Right lobe of liver (tissue), 6 donors: ENCODE results near the gene ALPI. TPM values are rescaled to one million over a fixed set of nuclear protein-coding genes. Genes with fewer than 3 reads are reported as not detected.
A peak's percentile ranks its signal among the peaks of the same experiment; 100 is the strongest.

ENCODE experiments used
- ATAC-seq, 4 donors: fragments of 200-7000 bp; cut with Tn5 transposase; one replicate each; pipeline ENCODE4 v1.9.1; 2020; ENCODE audit warnings: mild to moderate bottlenecking in 4 of 4, moderate library complexity in 4 of 4
- DNase-seq, 3 donors: peaks; one replicate each; pipeline ENCODE4 v3.0.0-alpha.2; 2020
- H3K27ac ChIP-seq, 3 donors: fragments of 200-600 bp; one replicate each; pipeline ENCODE4 v1.8.0; 2022
- H3K27me3 ChIP-seq, 2 donors: fragments of 200-600 bp; one replicate each; pipeline ENCODE4 v1.8.0; 2022
- H3K36me3 ChIP-seq, 4 donors: fragments of 200-600 bp; sonication (generic) in 1 of 4; one replicate each; pipeline versions ENCODE4 v1.5.1 to v1.8.0; 2017 to 2022; ENCODE audit warnings: control low read depth in 1 of 4
- H3K4me1 ChIP-seq, 4 donors: fragments of 200-600 bp; sonication (generic) in 1 of 4; one replicate each; pipeline versions ENCODE4 v1.5.1 to v1.8.0; 2017 to 2022; ENCODE audit warnings: control low read depth in 1 of 4
- H3K4me3 ChIP-seq, 3 donors: fragments of 200-600 bp; one replicate each; pipeline ENCODE4 v1.8.0; 2022
- H3K9me3 ChIP-seq, 4 donors: fragments of 200-600 bp; sonication (generic) in 1 of 4; one replicate each; pipeline versions ENCODE4 v1.5.1 to v1.8.0; 2017 to 2022; ENCODE audit warnings: control low read depth in 1 of 4
- CTCF ChIP-seq, 4 donors: fragments of 200-600 bp in 3 of 4; fragments of 450-650 bp in 1 of 4; IDR thresholded peaks; one replicate each; pipeline versions ENCODE4 v1.5.1 to v1.8.0; 2016 to 2022; ENCODE audit warnings: antibody characterized with exemption in 4 of 4, mild to moderate bottlenecking in 2 of 4
- POLR2A ChIP-seq: fragments of 450-650 bp; IDR thresholded peaks from one replicate; pipeline ENCODE4 v1.6.1; 2017; ENCODE audit warnings: antibody characterized with exemption, mild to moderate bottlenecking
- WGBS: methylation state at CpG from one replicate; pipeline ENCODE4 v1.1.6; 2018; ENCODE audit warnings: low coverage, low lambda C conversion rate; ENCODE audit not compliant: insufficient coverage; ENCODE audit errors: missing lambda C conversion rate; 5-methylcytosine and 5-hydroxymethylcytosine counted together
- intact Hi-C, 2 donors: fragments of 100-400 bp; cut with DNase I; formaldehyde crosslinking; loops; one replicate each; pipeline versions ENCODE4 v1.11.2 to v1.14.1; 2022
- total RNA-seq, 6 experiments: library from RNA; depleted of rRNA in 2 of 6; stranded (reverse); fragments of >200 nt in 2 of 6; fragmentation: NEBNext Ultra II Directional in 3 of 6; extraction: Animal tissue kit (Norgen Biotek cat#: 25700) in 3 of 6; gene quantifications; one replicate each; pipeline versions ENCODE4 v1.1.0 to v1.2.4, GENCODE V29; 2016 to 2023
- donor health status: DM: no; HTN: yes; CAD: no.
- donor health status: DM: no; HTN: no; CAD: no.
- donor health status: DM: no; HTN: no; CAD: no.
- donor health status: DM: no; HTN: yes; CAD: no.
- donor health status: DM: no; HTN: yes; CAD: no.

Gene ALPI
- total RNA-seq, 6 experiments from 2014 or later: 0.19 to 0.25 TPM; not detected in 4

- no peak overlapping the region for H3K27ac ChIP-seq
- intact Hi-C loops: no loop called here
- no peaks in the 10 kb centered on the region for H3K9me3 ChIP-seq
- peaks cover 0 to 16% of the 10 kb centered on the region in 2 donors for H3K27me3 ChIP-seq
- H3K4me1 ChIP-seq: peaks cover 0 to 8% (median 0%) of the 10 kb centered on the region in 4 donors
- ATAC-seq (no peak), DNase-seq (peak in 1 of 3 donors; percentile 17)
- H3K4me3 ChIP-seq: no peak overlapping the region
- WGBS: 4% methylated on average over 25 of the region's 111 CpGs
- H3K36me3 ChIP-seq: no peaks in the 10 kb centered on the region
- no peak for TF ChIP-seq POLR2A
- TF ChIP-seq CTCF (IDR thresholded peaks at IDR 0.05): no peak
These were observed 30.0 kb downstream of the ALPI start for GRCh38 chr2:232485757-232486557.

GRCh38 chr2:232486558-232487384 lies 30.8 kb downstream of the ALPI start:
- no peak for ATAC-seq
- no peaks in the 10 kb centered on the region for H3K9me3 ChIP-seq
- WGBS: 5% methylated on average over 4 of the region's 74 CpGs

GRCh38 chr2:232487385-232488096 lies 31.6 kb downstream of the ALPI start, which contains the start of gene ECEL1:
TSS of gene ECEL1 (minus strand) at chr2:232487834. CDS start at chr2:232486653, 1,181 bp downstream.
- Histone ChIP-seq H3K4me3 (no peak within 1 kb of the TSS), H3K9me3 (no peaks in the 10 kb centered on the region), H3K36me3 (no peaks in the 10 kb centered on the region), H3K4me1 (peaks cover 0 to 8% (median 0%) of the 10 kb centered on the region in 4 donors), H3K27me3 (peaks cover 0 to 16% of the 10 kb centered on the region in 2 donors), H3K27ac (no peak within 1 kb of the TSS)
- TF ChIP-seq CTCF (IDR thresholded peaks at IDR 0.05): no peak
- no peak for TF ChIP-seq POLR2A
- 2% methylated on average over 24 of the region's 102 CpGs for WGBS
- no peak for ATAC-seq
- DNase-seq: peak in 1 of 3 donors; percentile 21
- intact Hi-C loops: no loop called here

More at GRCh38 chr2:232486558-232487384, 30.8 kb downstream of the ALPI start:
- no peak overlapping the region for H3K4me3 ChIP-seq
- intact Hi-C loops: no loop called here
- peak in 2 of 3 donors; percentile 16 to 53 for DNase-seq
- TF ChIP-seq CTCF (IDR thresholded peaks at IDR 0.05): no peak
- TF ChIP-seq POLR2A: no peak
- no peaks in the 10 kb centered on the region for H3K36me3 ChIP-seq
- H3K27me3 ChIP-seq: peaks cover 0 to 16% of the 10 kb centered on the region in 2 donors
- no peak overlapping the region for H3K27ac ChIP-seq
- peaks cover 0 to 8% (median 0%) of the 10 kb centered on the region in 4 donors for H3K4me1 ChIP-seq

- peaks cover 0 to 8% (median 0%) of the 10 kb centered on the region in 4 donors for H3K4me1 ChIP-seq
- peak in 1 of 3 donors; percentile 12 for DNase-seq
- H3K4me3 ChIP-seq: no peak overlapping the region
- H3K36me3 ChIP-seq: no peaks in the 10 kb centered on the region
- H3K9me3 ChIP-seq: no peaks in the 10 kb centered on the region
- ATAC-seq: no peak
- intact Hi-C loops: no loop called here
- 30% methylated on average over 2 of the region's 16 CpGs for WGBS
- no peak overlapping the region for H3K27ac ChIP-seq
- peaks cover 0 to 16% of the 10 kb centered on the region in 2 donors for H3K27me3 ChIP-seq
- TF ChIP-seq CTCF (IDR thresholded peaks at IDR 0.05): no peak
- TF ChIP-seq POLR2A: no peak
These were observed 32.3 kb downstream of the ALPI start for GRCh38 chr2:232488097-232488711.
